ENCODE data around the gene COA6. TPM values are rescaled to one million over a fixed set of nuclear protein-coding genes. Genes with fewer than 3 reads are reported as not detected.

COA6 gene
- total and polyA plus RNA-seq, 4 experiments from 2014 or later: 18.5 to 55.3 (median 37.0) TPM

DNA sequence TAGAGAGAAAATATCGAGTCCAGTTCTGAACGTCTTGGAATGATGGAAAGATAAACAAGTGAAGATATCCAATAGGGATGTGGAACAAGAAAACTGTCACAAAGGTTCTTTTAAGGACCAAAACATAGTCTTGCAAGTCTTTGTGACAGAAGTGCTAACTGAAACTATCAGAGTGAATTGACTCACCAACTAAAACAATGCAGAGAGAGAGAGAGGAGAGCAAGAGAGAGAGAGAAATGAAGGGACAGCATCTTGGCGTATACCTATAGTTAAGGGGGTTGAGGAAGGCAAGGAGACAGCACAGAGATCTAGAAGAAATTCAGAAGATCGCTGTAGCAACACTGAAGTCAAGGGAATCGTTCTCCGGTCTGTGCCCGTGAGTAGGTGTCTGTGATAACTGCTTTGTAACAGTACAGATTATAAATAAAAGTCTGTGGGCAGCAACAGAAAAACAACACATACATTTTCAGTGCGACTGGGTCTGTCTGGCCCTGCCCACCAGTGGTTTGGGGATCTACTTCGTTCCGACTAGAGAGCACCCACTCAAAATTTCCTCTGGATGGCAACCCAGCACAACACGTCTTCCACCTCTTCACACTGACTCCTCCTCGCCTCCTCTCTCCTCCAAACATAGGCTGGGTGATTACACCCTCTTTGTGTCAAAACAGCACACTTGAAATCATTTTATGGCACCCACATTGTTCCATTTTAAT lies 4.8 kb upstream of the COA6 start:
- peak in 3 of 5 donors; percentile 26 to 44 (median 32) for DNase-seq
- H3K27me3 Mint-ChIP-seq: no peaks in the 10 kb centered on the region
- POLR2A ChIA-PET (ENCODE audit: partially characterized antibody): no interaction called here
- H3K4me1 Mint-ChIP-seq: peaks cover 18 to 29% (median 23%) of the 10 kb centered on the region in 4 donors
- intact Hi-C loops (cut with micrococcal nuclease): loop anchor here (1.0 kb wide), 1 partner anchor 41 kb away; no protein-coding TSS in a partner anchor
- Histone ChIP-seq H3K36me3 (ENCODE audit: insufficient read depth, low read length) (no peaks in the 10 kb centered on the region), H3K4me3 (ENCODE audit: low read length in 2 of 2) (no peak overlapping the region), H3K9me3 (ENCODE audit: control insufficient read depth in 1 of 2, low read length in 2 of 2) (no peaks in the 10 kb centered on the region), H3K27me3 (ENCODE audit: insufficient read depth, low read length) (no peaks in the 10 kb centered on the region), H3K4me1 (ENCODE audit: insufficient read depth, low read length) (peaks cover 18% of the 10 kb centered on the region), H3K27ac (ENCODE audit: low read depth, low read length) (no peak overlapping the region)
- no peaks in the 10 kb centered on the region for H3K9me3 Mint-ChIP-seq
- peak overlapping the region in 5 of 8 donors; percentile 0 to 33 (median 15) for H3K4me3 Mint-ChIP-seq
- peaks cover 0 to 7% of the 10 kb centered on the region in 2 donors for H3K36me3 Mint-ChIP-seq
- CTCF ChIA-PET (ENCODE audit: partially characterized antibody): interaction anchor here (0.6 kb wide), 1 partner anchor 39 kb away, joined by 3 read pairs; no protein-coding TSS in a partner anchor
- peak overlapping the region; percentile 1 to 70 (median 41) for H3K27ac Mint-ChIP-seq

DNA sequence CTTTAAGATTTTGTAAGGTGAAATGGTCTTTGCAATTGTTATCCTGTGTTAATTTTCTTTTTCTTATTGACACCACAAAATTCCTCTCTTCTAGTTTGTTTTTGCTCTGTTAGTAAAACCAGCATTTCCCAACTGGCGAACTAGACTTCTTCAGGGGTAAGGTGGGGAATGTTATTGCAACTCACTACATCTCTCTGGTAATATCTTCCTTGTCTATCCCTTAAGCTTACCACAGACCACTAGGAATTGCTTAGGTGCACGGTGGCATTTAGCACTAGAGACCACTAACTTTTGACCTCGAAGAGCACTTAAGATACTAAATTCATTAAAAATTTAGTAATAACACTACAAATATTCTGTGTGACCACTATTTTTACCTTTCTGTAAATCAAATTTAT lies 4.2 kb upstream of the COA6 start:
- Mint-ChIP-seq H3K27me3 (no peaks in the 10 kb centered on the region), H3K36me3 (peaks cover 0 to 12% of the 10 kb centered on the region in 2 donors), H3K9me3 (no peaks in the 10 kb centered on the region), H3K4me1 (peaks cover 19 to 33% (median 26%) of the 10 kb centered on the region in 4 donors), H3K27ac (peak overlapping the region in 5 of 7 donors; percentile 0 to 68 (median 41)), H3K4me3 (peak overlapping the region in 1 of 8 donors; percentile 33)
- peaks cover 20% of the 10 kb centered on the region for H3K4me1 ChIP-seq (ENCODE audit: insufficient read depth, low read length)
- no peaks in the 10 kb centered on the region for H3K36me3 ChIP-seq (ENCODE audit: insufficient read depth, low read length)
- H3K27ac ChIP-seq (ENCODE audit: low read depth, low read length): no peak overlapping the region
- no peaks in the 10 kb centered on the region for H3K27me3 ChIP-seq (ENCODE audit: insufficient read depth, low read length)
- H3K9me3 ChIP-seq (ENCODE audit: control insufficient read depth in 1 of 2, low read length in 2 of 2): no peaks in the 10 kb centered on the region
- ChIA-PET CTCF (ENCODE audit: partially characterized antibody) (no interaction called here), POLR2A (ENCODE audit: partially characterized antibody) (interaction anchor here (1.0 kb wide), 1 partner anchor 12 kb away, joined by 4 read pairs; no protein-coding TSS in a partner anchor)
- no peak for DNase-seq
- no peak overlapping the region for H3K4me3 ChIP-seq (ENCODE audit: low read length in 2 of 2)
- intact Hi-C loops (cut with micrococcal nuclease): no loop called here

GRCh38 chr1:234369784-234370183 lies 3.5 kb upstream of the COA6 start:
- DNase-seq: no peak
- Histone ChIP-seq H3K36me3 (ENCODE audit: insufficient read depth, low read length) (no peaks in the 10 kb centered on the region), H3K9me3 (ENCODE audit: control insufficient read depth in 1 of 2, low read length in 2 of 2) (no peaks in the 10 kb centered on the region), H3K27me3 (ENCODE audit: insufficient read depth, low read length) (no peaks in the 10 kb centered on the region), H3K4me3 (ENCODE audit: low read length in 2 of 2) (no peak overlapping the region), H3K4me1 (ENCODE audit: insufficient read depth, low read length) (peaks cover 28% of the 10 kb centered on the region), H3K27ac (ENCODE audit: low read depth, low read length) (no peak overlapping the region)
- Mint-ChIP-seq H3K27ac (peak overlapping the region in 2 of 7 donors; percentile 6 to 15), H3K36me3 (peaks cover 3 to 18% of the 10 kb centered on the region in 2 donors), H3K4me1 (peaks cover 27 to 40% (median 33%) of the 10 kb centered on the region in 4 donors), H3K9me3 (no peaks in the 10 kb centered on the region), H3K4me3 (no peak overlapping the region), H3K27me3 (no peaks in the 10 kb centered on the region)
- ChIA-PET CTCF (ENCODE audit: partially characterized antibody) (no interaction called here), POLR2A (ENCODE audit: partially characterized antibody) (interaction anchor here (1.0 kb wide), 1 partner anchor 13 kb away, joined by 4 read pairs; no protein-coding TSS in a partner anchor)
- intact Hi-C loops (cut with micrococcal nuclease): loop anchor here (5.0 kb wide), 1 partner anchor 1913 kb away; the partner anchor contains the start of gene ERO1B

GRCh38 chr1:234371414-234371813 lies 1.8 kb upstream of the COA6 start:
- Mint-ChIP-seq H3K4me3 (peak overlapping the region in 1 of 8 donors; percentile 2), H3K9me3 (no peaks in the 10 kb centered on the region), H3K27ac (peak overlapping the region in 4 of 7 donors; percentile 14 to 99 (median 53)), H3K27me3 (no peaks in the 10 kb centered on the region), H3K36me3 (peaks cover 10 to 27% of the 10 kb centered on the region in 2 donors), H3K4me1 (peaks cover 35 to 55% (median 42%) of the 10 kb centered on the region in 4 donors)
- Histone ChIP-seq H3K27ac (ENCODE audit: low read depth, low read length) (no peak overlapping the region), H3K4me3 (ENCODE audit: low read length in 2 of 2) (no peak overlapping the region), H3K9me3 (ENCODE audit: control insufficient read depth in 1 of 2, low read length in 2 of 2) (no peaks in the 10 kb centered on the region), H3K4me1 (ENCODE audit: insufficient read depth, low read length) (peaks cover 44% of the 10 kb centered on the region), H3K36me3 (ENCODE audit: insufficient read depth, low read length) (peaks cover 5% of the 10 kb centered on the region), H3K27me3 (ENCODE audit: insufficient read depth, low read length) (no peaks in the 10 kb centered on the region)
- CTCF ChIA-PET (ENCODE audit: partially characterized antibody): interaction anchor here (0.9 to 1.2 kb wide), 3 partner anchors 37 to 50 kb away, joined by 3 to 5 read pairs (median 4); no protein-coding TSS in a partner anchor
- intact Hi-C loops (cut with micrococcal nuclease): loop anchor here (5.0 kb wide), 1 partner anchor 1911 kb away; the partner anchor contains the start of gene ERO1B
- POLR2A ChIA-PET (ENCODE audit: partially characterized antibody): interaction anchor here (1.1 to 4.9 kb wide), 3 partner anchors 8 to 35 kb away, joined by 5 to 101 read pairs (median 18); no protein-coding TSS in a partner anchor
- no peak for DNase-seq

DNA sequence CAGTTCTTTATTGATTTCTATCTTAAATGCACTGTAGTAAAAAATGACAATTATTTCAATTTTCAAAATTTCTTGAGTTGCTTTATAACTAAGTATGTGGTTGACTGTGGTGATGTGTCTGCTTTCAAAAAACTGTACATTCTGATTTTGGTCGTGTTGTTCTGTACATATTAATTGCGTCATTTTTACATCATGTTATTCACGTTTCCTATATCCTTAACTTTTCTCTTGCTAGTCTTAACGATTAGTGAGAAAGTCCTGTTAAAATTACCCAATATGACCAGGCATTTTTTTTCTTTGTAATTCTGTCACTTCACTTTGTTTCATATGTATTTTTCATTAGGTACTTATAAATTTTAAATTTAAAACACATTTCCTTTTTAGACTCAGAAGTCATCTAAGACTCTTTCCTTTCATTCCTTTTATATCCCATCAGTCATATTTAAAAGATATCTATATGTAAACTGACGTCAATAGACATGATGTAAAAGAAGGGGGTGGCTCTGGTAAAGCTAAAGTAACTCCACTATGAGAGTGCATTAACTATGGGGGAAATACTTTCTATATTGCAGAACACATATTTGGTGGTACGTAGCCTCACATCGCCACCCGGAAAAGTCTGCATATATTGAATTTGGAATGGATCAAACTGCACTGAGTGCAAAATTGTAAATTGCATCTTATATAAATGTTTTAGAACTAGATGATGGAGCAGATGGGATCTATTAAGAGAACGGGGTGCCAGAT lies 1.1 kb upstream of the COA6 start:
- Mint-ChIP-seq H3K4me3 (peak overlapping the region; percentile 93 to 100 (median 97)), H3K9me3 (no peaks in the 10 kb centered on the region), H3K27me3 (no peaks in the 10 kb centered on the region), H3K36me3 (peaks cover 15 to 33% of the 10 kb centered on the region in 2 donors), H3K4me1 (peaks cover 39 to 62% (median 45%) of the 10 kb centered on the region in 4 donors), H3K27ac (peak overlapping the region in 6 of 7 donors; percentile 30 to 99 (median 98))
- intact Hi-C loops (cut with micrococcal nuclease): loop anchor here (5.0 kb wide), 1 partner anchor 1910 kb away; the partner anchor contains the start of gene ERO1B
- Histone ChIP-seq H3K27ac (ENCODE audit: low read depth, low read length) (no peak overlapping the region), H3K9me3 (ENCODE audit: control insufficient read depth in 1 of 2, low read length in 2 of 2) (no peaks in the 10 kb centered on the region), H3K4me1 (ENCODE audit: insufficient read depth, low read length) (peaks cover 47% of the 10 kb centered on the region), H3K36me3 (ENCODE audit: insufficient read depth, low read length) (peaks cover 9% of the 10 kb centered on the region), H3K27me3 (ENCODE audit: insufficient read depth, low read length) (no peaks in the 10 kb centered on the region), H3K4me3 (ENCODE audit: low read length in 2 of 2) (peak overlapping the region in 1 of 2 donors; percentile 73)
- CTCF ChIA-PET (ENCODE audit: partially characterized antibody): interaction anchor here (0.9 to 2.3 kb wide), 3 partner anchors 36 to 51 kb away, joined by 3 to 16 read pairs (median 5); no protein-coding TSS in a partner anchor
- DNase-seq: no peak
- POLR2A ChIA-PET (ENCODE audit: partially characterized antibody): interaction anchor here (1.1 to 4.9 kb wide), 15 partner anchors 8 to 1132 kb away, joined by 3 to 101 read pairs (median 12); partner anchors contain the start of genes B3GALNT2 and TARBP1

- H3K27ac Mint-ChIP-seq: peak overlapping the region; percentile 97 to 99 (median 99)
- H3K27me3 Mint-ChIP-seq: no peaks in the 10 kb centered on the region
- intact Hi-C loops (cut with micrococcal nuclease): loop anchor here (1.0 to 5.0 kb wide), 4 partner anchors 26 to 1908 kb away; partner anchors contain the start of gene ERO1B
- Histone ChIP-seq H3K4me3 (ENCODE audit: low read length in 2 of 2) (peak overlapping the region; percentile 73 to 99), H3K4me1 (ENCODE audit: insufficient read depth, low read length) (peaks cover 40% of the 10 kb centered on the region), H3K36me3 (ENCODE audit: insufficient read depth, low read length) (peaks cover 24% of the 10 kb centered on the region), H3K27me3 (ENCODE audit: insufficient read depth, low read length) (no peaks in the 10 kb centered on the region), H3K27ac (ENCODE audit: low read depth, low read length) (peak overlapping the region; percentile 87), H3K9me3 (ENCODE audit: control insufficient read depth in 1 of 2, low read length in 2 of 2) (no peaks in the 10 kb centered on the region)
- peaks cover 31 to 64% (median 45%) of the 10 kb centered on the region in 4 donors for H3K4me1 Mint-ChIP-seq
- ChIA-PET POLR2A (ENCODE audit: partially characterized antibody) (interaction anchor here (0.7 to 4.9 kb wide), 26 partner anchors 9 to 1629 kb away, joined by 3 to 101 read pairs (median 5); partner anchors contain the start of genes B3GALNT2, RBM34, TARBP1 and TOMM20), CTCF (ENCODE audit: partially characterized antibody) (interaction anchor here (1.0 to 3.4 kb wide), 9 partner anchors 12 to 104 kb away, joined by 3 to 17 read pairs (median 4); no protein-coding TSS in a partner anchor)
- H3K4me3 Mint-ChIP-seq: peak overlapping the region; percentile 93 to 100 (median 97)
- no peak for DNase-seq
- no peaks in the 10 kb centered on the region for H3K9me3 Mint-ChIP-seq
- H3K36me3 Mint-ChIP-seq: peaks cover 27 to 46% of the 10 kb centered on the region in 2 donors
Observed at GRCh38 chr1:234373959-234374254, 651 bp downstream of the COA6 start.
